Measurements from ENCODE around the gene PPFIA1.

PPFIA1 gene

GRCh38 chr11:70354629-70355028 lies 84.1 kb downstream of the PPFIA1 start:
- DNase-seq, result no peak
- TF ChIP-seq CTCF (IDR thresholded peaks at IDR 0.05; ENCODE audit: low read length), result no peak
- TF ChIP-seq EZH2phosphoT487 (IDR thresholded peaks at IDR 0.05; ENCODE audit: low read length), result no peak
- no peak for TF ChIP-seq EZH2 (optimal IDR thresholded peaks at IDR 0.05; ENCODE audit: low read depth, low read length)
- 0 out of 2 replicates have a peak, but pooled peaks cover 4% of the 10 kb centered on the region for H3K36me3 ChIP-seq (replicated peaks; ENCODE audit: insufficient read depth, low read length)
- no peaks in the 10 kb centered on the region for H4K20me1 ChIP-seq (ENCODE audit: insufficient read depth, low read length)
- no peak overlapping the region for H3K4me2 ChIP-seq (ENCODE audit: low read depth, low read length)
- no peaks in the 10 kb centered on the region for H3K9me2 ChIP-seq (replicated peaks; ENCODE audit: insufficient read depth, low read length)
- H3K79me2 ChIP-seq (ENCODE audit: low read length), result no peaks in the 10 kb centered on the region
- no peaks in the 10 kb centered on the region for H3K27me3 ChIP-seq (replicated peaks; ENCODE audit: insufficient read depth, low read length)
- no peak overlapping the region for H3K9ac ChIP-seq (ENCODE audit: low read length)
- no peak overlapping the region for H3K27ac ChIP-seq (ENCODE audit: low read length)
- no peak overlapping the region for H3K4me3 ChIP-seq (ENCODE audit: low read length)
- no peaks in the 10 kb centered on the region for H3K4me1 ChIP-seq (ENCODE audit: low read length)
- H3K9me3 ChIP-seq (replicated peaks; ENCODE audit: insufficient read depth, low read length), result no peaks in the 10 kb centered on the region
- H2AFZ ChIP-seq (ENCODE audit: low read length), result no peak overlapping the region
- no peaks in the 10 kb centered on the region for H3F3A ChIP-seq (ENCODE audit: insufficient read depth, low read length)

- Histone ChIP-seq H3K4me3 (ENCODE audit: low read length) (no peak overlapping the region), H3K4me2 (ENCODE audit: low read depth, low read length) (no peak overlapping the region), H3K27ac (ENCODE audit: low read length) (no peak overlapping the region), H3K79me2 (ENCODE audit: low read length) (no peaks in the 10 kb centered on the region), H2AFZ (ENCODE audit: low read length) (no peak overlapping the region), H4K20me1 (ENCODE audit: insufficient read depth, low read length) (no peaks in the 10 kb centered on the region), H3K27me3 (replicated peaks; ENCODE audit: insufficient read depth, low read length) (no peaks in the 10 kb centered on the region), H3K9me2 (replicated peaks; ENCODE audit: insufficient read depth, low read length) (no peaks in the 10 kb centered on the region), H3K9me3 (replicated peaks; ENCODE audit: insufficient read depth, low read length) (no peaks in the 10 kb centered on the region), H3K4me1 (ENCODE audit: low read length) (no peaks in the 10 kb centered on the region), H3K9ac (ENCODE audit: low read length) (no peak overlapping the region), H3F3A (ENCODE audit: insufficient read depth, low read length) (no peaks in the 10 kb centered on the region), H3K36me3 (replicated peaks; ENCODE audit: insufficient read depth, low read length) (0 out of 2 replicates have a peak, but pooled peaks cover 4% of the 10 kb centered on the region)
- no peak for DNase-seq
- TF ChIP-seq CTCF (IDR thresholded peaks at IDR 0.05; ENCODE audit: low read length), result no peak
Observed at GRCh38 chr11:70358753-70359152, 88.3 kb downstream of the PPFIA1 start.

- 0 out of 2 replicates have a peak, but pooled peaks cover 4% of the 10 kb centered on the region for H3K36me3 ChIP-seq (replicated peaks; ENCODE audit: insufficient read depth, low read length)
- no peaks in the 10 kb centered on the region for H3F3A ChIP-seq (ENCODE audit: insufficient read depth, low read length)
- no peak overlapping the region for H3K9ac ChIP-seq (ENCODE audit: low read length)
- no peaks in the 10 kb centered on the region for H4K20me1 ChIP-seq (ENCODE audit: insufficient read depth, low read length)
- H3K4me1 ChIP-seq (ENCODE audit: low read length), result no peaks in the 10 kb centered on the region
- H3K27me3 ChIP-seq (replicated peaks; ENCODE audit: insufficient read depth, low read length), result no peaks in the 10 kb centered on the region
- no peak for TF ChIP-seq EZH2phosphoT487 (IDR thresholded peaks at IDR 0.05; ENCODE audit: low read length)
- TF ChIP-seq EZH2 (optimal IDR thresholded peaks at IDR 0.05; ENCODE audit: low read depth, low read length), result no peak
- TF ChIP-seq CTCF (IDR thresholded peaks at IDR 0.05; ENCODE audit: low read length), result no peak
- no peaks in the 10 kb centered on the region for H3K79me2 ChIP-seq (ENCODE audit: low read length)
- H3K9me3 ChIP-seq (replicated peaks; ENCODE audit: insufficient read depth, low read length), result no peaks in the 10 kb centered on the region
- DNase-seq, result no peak
- no peak overlapping the region for H3K4me2 ChIP-seq (ENCODE audit: low read depth, low read length)
- no peak overlapping the region for H3K4me3 ChIP-seq (ENCODE audit: low read length)
- no peak overlapping the region for H2AFZ ChIP-seq (ENCODE audit: low read length)
- H3K27ac ChIP-seq (ENCODE audit: low read length), result no peak overlapping the region
- no peaks in the 10 kb centered on the region for H3K9me2 ChIP-seq (replicated peaks; ENCODE audit: insufficient read depth, low read length)
Observed at GRCh38 chr11:70359451-70360205, 89.1 kb downstream of the PPFIA1 start.

All from MM.1S (cell line).